H1 (cell line): ENCODE data around the gene CADM2. TPM values are rescaled to one million over a fixed set of nuclear protein-coding genes. Genes with fewer than 3 reads are reported as not detected.

Source experiments
- BACH1 ChIP-seq: IDR thresholded peaks from 2 replicates; pipeline ENCODE4 v1.6.1; 2012; ENCODE audit warnings: low read length, improper control_type of control experiment
- CBX8 ChIP-seq: fragments of 300-800, 300-1000 bp; sonication (generic); IDR thresholded peaks from 2 replicates; pipeline ENCODE4 v1.7.1; 2016; ENCODE audit warnings: low read depth, low read length, borderline replicate concordance
- FOSL1 ChIP-seq: IDR thresholded peaks from 2 replicates; pipeline ENCODE4 v1.6.1; 2011; ENCODE audit warnings: mild to moderate bottlenecking, low read depth, low read length, moderate library complexity; ENCODE audit not compliant: insufficient read depth
- KDM1A ChIP-seq: fragments of 200-600, 300-600 bp; sonication (generic); IDR thresholded peaks from 2 replicates; pipeline ENCODE4 v1.7.1; 2016; ENCODE audit warnings: mild to moderate bottlenecking, low read length, borderline replicate concordance
- polyA plus RNA-seq, 7 experiments: library from polyadenylated mRNA; depleted of rRNA in 3 of 7; stranded (reverse) in 5 of 7; unstranded in 2 of 7; fragments of >200 nt in 5 of 7; fragments of 200-250 nt in 2 of 7; gene quantifications; 1 replicate in 5 of 7; 2 replicates in 1 of 7; 4 replicates in 1 of 7; pipeline versions ENCODE4 v1.2.1 to v1.2.3, GENCODE V29; 2011 to 2013; ENCODE audit warnings: missing spikeins in 2 of 7, mixed read lengths in 2 of 7
- total RNA-seq: library from RNA; stranded (reverse); fragmentation: NEBNext Ultra II Directional; extraction: Animal tissue kit (Norgen Biotek cat#: 25700); gene quantifications from 2 replicates; pipeline ENCODE4 v1.2.1, GENCODE V29; 2021

Gene CADM2
- total and polyA plus RNA-seq, 2 of the 8 experiments (the other 6 are each of a cell fraction or from before 2014, with no cell fraction given): 14.9 to 20.9 TPM

DNA sequence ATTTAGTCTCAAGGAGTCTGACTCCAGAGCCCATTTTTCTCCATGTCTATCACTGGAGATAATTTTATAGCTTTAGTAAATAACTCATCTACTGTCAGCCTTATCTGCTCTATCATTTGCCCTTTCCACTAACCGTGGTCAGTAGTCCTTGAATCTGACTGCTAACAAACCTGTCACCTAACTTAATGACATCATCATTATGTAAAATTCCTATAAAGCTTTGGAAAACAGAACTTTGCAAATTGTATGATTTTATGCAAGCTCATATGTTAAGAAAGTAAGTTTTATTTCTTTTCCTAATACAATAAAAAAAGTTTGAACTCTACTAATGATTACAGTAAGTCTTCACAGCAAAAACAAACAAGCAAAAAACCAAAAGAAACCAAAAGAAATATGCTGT lies 293.9 kb downstream of the CADM2 start (continued):
- TF ChIP-seq CBX8: no peak
- TF ChIP-seq BACH1: no peak
- TF ChIP-seq KDM1A: no peak
- no peak for TF ChIP-seq FOSL1
